Measurements from ENCODE around the gene ZNF488.

DNA sequence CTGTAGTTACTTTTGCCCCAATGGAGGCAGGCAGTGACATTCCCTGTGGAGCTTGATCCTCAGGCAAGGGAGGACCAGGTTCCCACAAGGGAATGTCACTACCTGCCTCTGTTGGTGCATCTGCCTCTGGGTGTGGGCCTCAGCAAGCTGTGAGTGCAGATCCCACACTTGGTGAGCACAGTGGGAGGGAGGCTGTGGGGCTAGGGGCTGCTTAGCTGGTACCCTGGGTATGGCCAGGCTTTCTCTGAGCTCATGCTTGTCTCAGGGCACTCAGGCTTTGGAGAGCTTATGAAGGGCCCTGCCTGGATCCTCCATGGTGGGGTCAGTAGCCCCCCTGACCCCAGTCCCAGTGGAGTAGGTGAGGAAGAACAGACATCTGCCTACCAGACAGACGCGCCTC, 16.2 kb upstream of the ZNF488 start:
- TF ChIP-seq CTCF (conservative IDR thresholded peaks at IDR 0.05 in 1 of 2, IDR thresholded peaks at IDR 0.05 in 1 of 2; ENCODE audit: extremely low read depth in 1 of 2, insufficient read depth in 1 of 2, low read depth in 1 of 2, low read length in 2 of 2) = no peak
- no peak for TF ChIP-seq EZH2 (IDR thresholded peaks at IDR 0.05; ENCODE audit: borderline replicate concordance, low read length)

All from mammary epithelial cell (primary cell).